Parathyroid adenoma (tissue), 2 donors: Measurements from ENCODE around the gene CDC45.

Experiments
- H2AFZ ChIP-seq: fragments of 300-600 bp; sonication (generic); one replicate; pipeline ENCODE4 v1.7.0; 2017; ENCODE audit warnings: antibody characterized with exemption, mild to moderate bottlenecking
- H3K27ac ChIP-seq: fragments of 300-600 bp; sonication (generic); one replicate; pipeline ENCODE4 v1.7.0; 2017
- H3K27me3 ChIP-seq: fragments of 300-600 bp; sonication (generic); one replicate; pipeline ENCODE4 v1.7.0; 2017; ENCODE audit warnings: low read length; ENCODE audit not compliant: control insufficient read depth, insufficient read depth
- H3K36me3 ChIP-seq: fragments of 300-600 bp; sonication (generic); one replicate; pipeline ENCODE4 v1.7.0; 2017; ENCODE audit warnings: low read length; ENCODE audit not compliant: control insufficient read depth, insufficient read depth
- H3K4me1 ChIP-seq: fragments of 300-600 bp; sonication (generic); one replicate; pipeline ENCODE4 v1.7.0; 2017; ENCODE audit warnings: control low read depth
- H3K4me2 ChIP-seq: fragments of 300-600 bp; sonication (generic); one replicate; pipeline ENCODE4 v1.7.0; 2017; ENCODE audit warnings: low read length
- H3K4me3 ChIP-seq: fragments of 300-600 bp; sonication (generic); one replicate; pipeline ENCODE4 v1.7.0; 2017; ENCODE audit warnings: low read depth, low read length
- H3K79me2 ChIP-seq: fragments of 300-600 bp; sonication (generic); one replicate; pipeline ENCODE4 v1.7.0; 2017; ENCODE audit warnings: control low read depth
- H3K9ac ChIP-seq: fragments of 300-600 bp; sonication (generic); one replicate; pipeline ENCODE4 v1.7.0; 2017; ENCODE audit warnings: mild to moderate bottlenecking
- H3K9me3 ChIP-seq: fragments of 300-600 bp; sonication (generic); one replicate; pipeline ENCODE4 v1.7.0; 2017; ENCODE audit warnings: low read length; ENCODE audit not compliant: control insufficient read depth
- TF ChIP-seq, protein P1 (sequence below): fragments of 300-600 bp; sonication (generic); IDR thresholded peaks from one replicate; pipeline ENCODE4 v1.7.0; 2017; ENCODE audit warnings: antibody characterized with exemption, mild to moderate bottlenecking
- donor health status: primary hyperparathyroidism.

CDC45 gene

DNA sequence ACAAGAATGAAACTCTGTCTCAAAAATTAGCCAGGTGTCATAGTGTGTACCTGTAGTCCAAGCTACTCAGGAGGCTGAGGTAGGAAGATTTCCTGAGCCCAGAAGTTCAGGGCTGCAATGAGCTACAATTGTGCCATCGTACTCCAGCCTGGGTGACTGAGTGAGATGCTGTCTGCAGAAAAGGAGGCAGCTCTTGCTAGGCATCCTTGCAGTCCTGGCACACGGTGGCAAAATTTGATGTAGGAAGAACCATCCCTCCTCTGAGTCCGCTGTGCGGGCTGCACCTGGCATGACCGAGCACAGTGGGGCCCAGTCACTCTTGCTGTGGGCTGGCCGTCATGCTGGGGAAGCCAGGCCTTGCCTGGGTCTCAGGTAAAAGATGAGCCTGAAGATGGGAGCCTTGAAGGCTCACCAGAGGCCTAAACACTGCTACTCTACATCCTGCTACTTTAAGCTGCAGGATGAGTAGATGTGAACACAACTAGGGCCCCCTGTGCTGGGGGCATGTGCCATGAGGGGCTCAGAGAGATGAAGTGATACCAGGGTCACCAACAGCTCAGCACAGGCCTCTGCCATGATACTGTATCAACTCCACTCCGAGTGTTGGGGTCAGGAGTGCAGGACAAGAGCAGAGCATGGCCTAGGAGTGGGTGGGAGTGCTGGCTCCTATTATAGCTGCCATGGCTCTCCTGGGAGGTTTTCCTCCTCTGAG, 18.6 kb downstream of the CDC45 start:
- no peaks in the 10 kb centered on the region for H3K9me3 ChIP-seq
- TF ChIP-seq, protein P1, sequence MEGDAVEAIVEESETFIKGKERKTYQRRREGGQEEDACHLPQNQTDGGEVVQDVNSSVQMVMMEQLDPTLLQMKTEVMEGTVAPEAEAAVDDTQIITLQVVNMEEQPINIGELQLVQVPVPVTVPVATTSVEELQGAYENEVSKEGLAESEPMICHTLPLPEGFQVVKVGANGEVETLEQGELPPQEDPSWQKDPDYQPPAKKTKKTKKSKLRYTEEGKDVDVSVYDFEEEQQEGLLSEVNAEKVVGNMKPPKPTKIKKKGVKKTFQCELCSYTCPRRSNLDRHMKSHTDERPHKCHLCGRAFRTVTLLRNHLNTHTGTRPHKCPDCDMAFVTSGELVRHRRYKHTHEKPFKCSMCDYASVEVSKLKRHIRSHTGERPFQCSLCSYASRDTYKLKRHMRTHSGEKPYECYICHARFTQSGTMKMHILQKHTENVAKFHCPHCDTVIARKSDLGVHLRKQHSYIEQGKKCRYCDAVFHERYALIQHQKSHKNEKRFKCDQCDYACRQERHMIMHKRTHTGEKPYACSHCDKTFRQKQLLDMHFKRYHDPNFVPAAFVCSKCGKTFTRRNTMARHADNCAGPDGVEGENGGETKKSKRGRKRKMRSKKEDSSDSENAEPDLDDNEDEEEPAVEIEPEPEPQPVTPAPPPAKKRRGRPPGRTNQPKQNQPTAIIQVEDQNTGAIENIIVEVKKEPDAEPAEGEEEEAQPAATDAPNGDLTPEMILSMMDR: no peak
- H3K27me3 ChIP-seq: no peaks in the 10 kb centered on the region
- no peaks in the 10 kb centered on the region for H3K4me1 ChIP-seq
- H3K79me2 ChIP-seq: no peaks in the 10 kb centered on the region
- H3K27ac ChIP-seq: no peak overlapping the region
- no peaks in the 10 kb centered on the region for H3K36me3 ChIP-seq
- no peak overlapping the region for H3K9ac ChIP-seq
- H3K4me2 ChIP-seq: no peak overlapping the region
- no peak overlapping the region for H3K4me3 ChIP-seq
- no peak overlapping the region for H2AFZ ChIP-seq

DNA sequence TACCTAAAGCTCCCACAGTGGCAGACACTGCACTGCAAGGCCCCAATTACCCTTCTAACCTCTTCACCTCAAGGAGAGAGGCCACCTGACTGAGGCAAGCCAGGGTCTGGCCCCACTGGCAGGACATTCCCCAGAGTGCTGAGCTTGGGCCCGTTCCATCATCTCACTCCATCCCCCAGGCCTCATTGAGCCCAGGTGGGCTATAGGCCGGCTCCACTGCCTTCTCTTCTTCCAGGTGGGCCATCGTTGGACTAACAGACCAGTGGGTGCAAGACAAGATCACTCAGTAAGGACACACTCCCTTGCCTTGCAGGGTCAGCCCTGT, 19.1 kb downstream of the CDC45 start:
- Histone ChIP-seq H3K36me3 (no peaks in the 10 kb centered on the region), H3K4me3 (no peak overlapping the region), H3K4me2 (no peak overlapping the region), H2AFZ (no peak overlapping the region), H3K9me3 (no peaks in the 10 kb centered on the region), H3K9ac (no peak overlapping the region), H3K27ac (no peak overlapping the region), H3K4me1 (no peaks in the 10 kb centered on the region), H3K79me2 (no peaks in the 10 kb centered on the region), H3K27me3 (no peaks in the 10 kb centered on the region)
- TF ChIP-seq, protein P1: no peak

DNA sequence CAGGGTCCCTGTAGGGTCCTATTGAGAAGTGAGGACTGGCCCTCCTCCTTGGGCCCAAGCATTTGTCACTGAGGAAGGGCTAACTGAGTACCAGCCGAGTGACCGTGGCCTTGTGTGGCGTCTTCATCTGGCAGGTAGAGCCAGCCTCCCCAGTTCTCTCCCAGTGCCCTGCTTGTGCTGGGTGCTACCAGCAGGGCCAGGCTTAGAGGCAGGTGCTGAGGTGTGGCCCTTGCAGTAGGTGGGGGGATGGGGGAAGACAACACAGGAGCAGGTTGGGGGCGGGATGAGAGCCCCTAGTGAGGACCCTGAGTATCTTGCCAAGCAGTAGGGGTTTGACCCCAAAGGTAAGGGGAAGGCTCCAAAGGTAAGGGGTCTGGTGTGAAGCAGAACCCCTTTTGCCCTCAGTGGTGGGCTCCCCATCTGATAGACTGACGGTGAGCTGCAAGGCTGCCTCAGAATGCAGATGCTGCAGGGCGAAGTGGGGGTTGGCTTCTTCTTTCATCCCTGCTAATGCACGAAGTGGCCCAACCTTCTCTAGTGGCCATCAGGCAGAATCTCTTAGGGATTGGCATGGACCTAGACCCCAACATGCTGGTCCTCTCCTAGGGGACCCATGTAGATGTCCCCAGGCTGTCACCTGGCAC, 19.6 kb downstream of the CDC45 start:
- no peaks in the 10 kb centered on the region for H3K36me3 ChIP-seq
- TF ChIP-seq, protein P1: no peak
- H3K4me3 ChIP-seq: no peak overlapping the region
- H3K79me2 ChIP-seq: no peaks in the 10 kb centered on the region
- H3K4me2 ChIP-seq: no peak overlapping the region
- H3K9me3 ChIP-seq: no peaks in the 10 kb centered on the region
- no peak overlapping the region for H2AFZ ChIP-seq
- H3K9ac ChIP-seq: no peak overlapping the region
- H3K27ac ChIP-seq: no peak overlapping the region
- H3K27me3 ChIP-seq: no peaks in the 10 kb centered on the region
- no peaks in the 10 kb centered on the region for H3K4me1 ChIP-seq

DNA sequence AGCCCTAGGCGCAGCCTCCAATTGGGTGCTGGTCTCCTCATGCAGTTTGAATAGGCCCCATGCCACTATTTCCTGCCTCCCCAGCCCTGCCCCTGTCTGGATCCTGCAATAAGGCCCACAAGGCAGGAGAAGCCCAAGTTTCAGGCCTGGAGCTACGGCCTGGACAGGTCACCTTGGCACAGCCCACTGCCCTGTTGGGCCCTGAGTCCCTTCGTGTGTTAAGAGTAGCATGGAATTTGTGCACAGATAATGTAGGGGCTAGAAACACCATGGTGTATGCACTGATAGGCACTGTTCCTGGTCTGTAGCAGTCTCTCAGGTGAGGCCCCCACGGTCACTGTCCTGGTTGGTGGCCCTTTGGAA, 20.1 kb downstream of the CDC45 start:
- Histone ChIP-seq H2AFZ (no peak overlapping the region), H3K4me1 (no peaks in the 10 kb centered on the region), H3K27ac (no peak overlapping the region), H3K79me2 (no peaks in the 10 kb centered on the region), H3K4me3 (no peak overlapping the region), H3K4me2 (no peak overlapping the region), H3K27me3 (no peaks in the 10 kb centered on the region), H3K36me3 (no peaks in the 10 kb centered on the region), H3K9ac (no peak overlapping the region), H3K9me3 (no peaks in the 10 kb centered on the region)
- TF ChIP-seq, protein P1: no peak
